Activated T-helper 9 cell treated with anti-CD3 and anti-CD28 coated beads, Interleukin-2, amount 50 U/mL, for 16 hours (primary cell): ENCODE measurements around the gene CBX4.

Source experiments
- DNase-seq: peaks from one replicate; pipeline ENCODE4 v3.0.0-alpha.2; 2020; ENCODE audit warnings: low read depth

CBX4 gene

GRCh38 chr17:79785900-79786810, 53.1 kb downstream of the CBX4 start:
- DNase-seq, result no peak

- DNase-seq, result no peak
These were observed 54.0 kb downstream of the CBX4 start for GRCh38 chr17:79785017-79785899.

- no peak for DNase-seq
These were observed 54.8 kb downstream of the CBX4 start for GRCh38 chr17:79784353-79785016.

GRCh38 chr17:79783891-79784290, 55.3 kb downstream of the CBX4 start:
- DNase-seq, result no peak
